NCI-H128 (cell line): ENCODE results near the gene RYR2.
"Not testable (repeated sequence)": the region's sequence is repeated elsewhere in the genome, so short reads cannot be mapped to it uniquely, and the experiment has no call there.

Source experiments
- DNase-seq: peaks from one replicate; lab custom pipeline; 2025; ENCODE audit not compliant: unreplicated experiment; lab: John Stamatoyannopoulos, UW

The RYR2 gene

DNA sequence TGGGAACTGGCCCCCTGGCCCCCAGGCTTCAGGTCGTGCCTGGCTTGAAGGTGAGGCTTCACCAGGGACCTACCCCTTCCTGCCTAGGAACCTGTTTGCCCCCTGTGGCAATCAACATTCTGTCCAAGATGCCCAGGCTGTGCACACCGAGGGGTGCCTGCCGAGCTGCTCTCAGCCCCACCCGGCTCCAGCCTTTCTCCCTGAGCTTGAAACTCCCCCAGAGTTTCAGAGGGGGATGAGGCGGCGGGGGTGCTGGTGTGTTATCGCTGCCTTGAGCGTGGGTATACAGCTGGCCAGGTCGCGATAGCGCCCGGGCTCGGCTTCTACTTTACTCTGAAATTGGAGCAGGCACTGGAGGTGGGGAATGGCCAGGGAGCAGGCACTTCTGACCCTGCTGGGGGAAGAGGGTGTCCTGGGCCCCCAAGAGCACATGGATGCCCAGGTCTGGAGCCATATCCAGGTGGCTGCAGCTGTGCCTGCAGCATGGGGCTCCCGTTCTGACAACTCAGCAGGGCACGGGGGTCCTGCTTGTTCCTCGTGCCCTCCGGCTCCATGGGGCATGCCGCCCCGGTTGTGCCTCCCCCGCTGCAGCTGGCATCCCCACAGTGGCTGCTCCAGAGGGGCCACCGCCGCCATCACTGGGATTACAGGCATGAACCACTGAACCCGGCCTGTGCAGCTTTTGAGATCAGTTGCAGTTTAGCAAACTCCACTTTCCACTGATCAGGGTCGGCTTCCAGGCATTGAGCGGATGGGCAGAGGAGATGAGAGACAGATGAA lies 29.8 kb downstream of the RYR2 start:
- DNase-seq = no peak

DNA sequence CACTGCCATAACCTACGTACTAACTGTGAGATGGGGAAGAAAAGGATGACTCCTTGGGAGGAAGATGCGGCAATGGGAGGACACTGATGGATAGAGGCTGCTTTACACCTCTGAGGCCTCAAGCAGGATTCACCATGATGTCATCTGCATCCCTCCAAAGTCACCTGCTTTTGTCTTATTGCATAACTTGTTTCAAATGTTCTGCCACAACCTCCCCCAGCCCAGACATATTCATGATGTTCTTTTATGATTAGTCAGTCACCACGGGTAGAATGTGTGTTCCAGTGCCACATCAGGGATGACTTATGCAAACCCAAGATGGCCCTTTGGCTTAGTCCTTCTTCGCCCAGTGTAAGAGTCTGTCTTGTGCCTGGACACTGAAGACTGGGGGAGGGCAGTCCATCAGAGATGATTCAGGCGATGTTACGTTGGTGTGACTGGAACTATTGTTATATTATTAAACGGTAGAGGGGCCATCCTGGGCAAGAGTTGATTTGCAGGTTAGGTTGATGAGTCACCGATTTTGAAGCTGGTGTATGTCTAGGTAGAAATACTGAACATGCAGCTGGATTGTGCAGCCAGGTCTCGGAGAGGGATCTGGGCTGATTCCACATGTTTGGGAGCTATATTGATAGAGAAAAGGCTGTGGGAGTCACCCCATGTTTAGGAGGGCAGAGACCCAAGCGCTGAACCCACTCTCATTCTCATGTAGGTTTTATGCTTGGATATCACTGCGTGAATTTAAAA lies 32.6 kb downstream of the RYR2 start:
- no peak for DNase-seq

DNA sequence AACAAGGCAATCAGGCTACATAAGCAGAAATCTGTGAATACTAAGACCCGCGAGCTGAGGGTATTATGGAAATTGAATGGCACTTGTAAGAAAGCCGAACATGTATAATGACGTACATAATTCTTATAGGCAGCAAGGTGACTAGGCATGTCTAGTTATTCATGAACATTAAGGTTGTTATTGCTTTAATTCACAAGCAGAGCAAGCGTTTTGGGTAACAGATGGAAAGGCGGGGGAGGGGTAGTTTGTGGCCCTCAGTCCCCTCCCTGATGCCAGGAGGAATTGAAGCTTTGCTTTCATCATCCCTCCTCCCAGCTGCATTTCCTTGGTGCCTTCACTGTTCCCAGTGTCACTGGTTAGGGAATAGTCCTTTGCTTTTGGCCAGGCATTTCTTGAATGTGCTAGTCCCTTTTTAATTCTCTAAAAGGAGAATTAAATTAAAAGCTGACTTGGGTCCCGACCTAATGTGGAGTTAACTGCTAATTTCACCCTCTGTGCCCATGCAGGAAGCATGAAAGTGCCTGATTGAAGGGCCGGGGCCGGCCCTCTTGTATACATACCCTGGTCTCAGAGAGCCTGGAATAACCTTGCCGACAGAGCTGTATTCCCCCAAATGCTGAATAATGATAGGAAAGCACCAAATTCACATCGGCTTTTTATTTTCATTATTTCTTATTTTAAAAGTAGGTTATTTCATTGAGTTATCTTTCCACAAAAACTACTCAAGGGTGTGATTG lies 42.5 kb downstream of the RYR2 start:
- DNase-seq = no peak

DNA sequence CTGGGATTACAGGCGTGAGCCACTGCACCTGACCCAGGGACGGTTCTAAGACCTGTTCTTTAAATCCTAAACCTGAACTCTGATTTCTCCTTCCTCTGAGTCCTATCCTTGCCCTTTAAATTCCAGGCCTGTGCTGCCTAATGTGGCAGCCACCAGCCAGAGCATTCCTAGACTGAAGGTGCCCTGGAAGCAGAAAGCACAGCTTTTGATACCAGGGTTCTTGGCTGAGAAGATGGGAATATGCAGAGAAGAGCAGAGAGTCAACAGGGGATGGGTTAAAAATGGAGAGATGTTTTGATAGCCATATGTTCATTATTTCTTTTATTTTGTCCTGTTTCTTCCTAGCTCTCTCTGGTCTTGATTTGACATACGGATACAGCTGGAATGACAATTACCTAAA lies 49.7 kb downstream of the RYR2 start:
- no peak for DNase-seq

DNA sequence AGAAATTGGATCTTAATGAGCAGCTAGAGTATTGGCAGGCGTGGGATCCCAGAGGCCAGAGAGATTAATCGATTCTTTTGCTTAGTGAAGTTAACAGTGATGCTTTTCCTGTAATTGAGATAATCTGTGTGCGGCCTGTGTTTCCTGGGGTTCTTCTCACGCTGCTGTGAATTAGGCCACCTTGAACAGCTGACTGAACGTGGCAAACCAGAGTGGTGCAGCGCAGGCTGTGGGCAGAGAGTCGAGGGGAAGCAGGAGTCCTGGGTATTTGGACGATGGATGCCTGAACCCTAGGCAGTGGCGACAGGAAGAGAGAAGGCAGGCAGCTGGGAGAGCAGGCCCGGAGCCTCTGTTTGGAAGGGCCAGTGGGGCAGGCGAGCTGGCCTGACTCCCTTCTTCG lies 51.7 kb downstream of the RYR2 start:
- no peak for DNase-seq

DNA sequence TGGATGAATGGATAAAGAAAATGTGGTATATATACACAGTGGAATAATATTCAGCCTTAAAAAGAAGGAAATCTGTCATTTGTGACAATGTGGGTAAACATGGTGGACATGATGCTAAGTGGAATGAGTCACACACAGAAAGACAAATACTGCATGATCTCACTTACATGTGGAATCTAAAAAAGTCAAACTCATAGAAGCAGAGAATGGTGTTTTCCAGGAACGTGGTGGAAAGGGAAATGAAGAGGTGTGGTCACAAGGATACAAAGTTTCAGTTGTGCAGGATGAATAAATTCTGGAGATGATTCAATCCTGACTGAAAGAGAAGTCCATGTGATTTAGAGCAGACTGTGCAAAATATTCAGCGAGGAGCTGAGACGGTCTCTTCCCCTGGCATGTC lies 56.6 kb downstream of the RYR2 start:
- DNase-seq = no peak

DNA sequence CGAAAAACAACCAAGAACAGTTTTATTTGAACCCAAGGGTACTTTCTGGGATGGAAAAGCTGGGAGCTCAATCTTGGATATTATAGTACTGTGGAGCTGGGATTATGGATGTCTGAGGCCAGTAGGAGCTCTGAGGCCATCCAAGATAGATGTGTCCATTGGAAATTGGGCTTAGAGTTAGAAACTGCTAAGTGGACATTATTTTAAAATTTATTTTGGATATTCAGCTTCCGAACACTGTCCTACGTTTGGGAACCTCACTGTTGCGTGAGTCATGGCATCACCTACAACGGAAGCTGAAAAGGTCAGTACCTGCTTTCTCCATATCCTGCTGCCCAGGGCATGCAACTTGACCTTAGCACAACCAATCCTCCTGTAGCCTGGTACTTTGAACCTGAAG lies 61.0 kb downstream of the RYR2 start:
- no peak for DNase-seq

DNA sequence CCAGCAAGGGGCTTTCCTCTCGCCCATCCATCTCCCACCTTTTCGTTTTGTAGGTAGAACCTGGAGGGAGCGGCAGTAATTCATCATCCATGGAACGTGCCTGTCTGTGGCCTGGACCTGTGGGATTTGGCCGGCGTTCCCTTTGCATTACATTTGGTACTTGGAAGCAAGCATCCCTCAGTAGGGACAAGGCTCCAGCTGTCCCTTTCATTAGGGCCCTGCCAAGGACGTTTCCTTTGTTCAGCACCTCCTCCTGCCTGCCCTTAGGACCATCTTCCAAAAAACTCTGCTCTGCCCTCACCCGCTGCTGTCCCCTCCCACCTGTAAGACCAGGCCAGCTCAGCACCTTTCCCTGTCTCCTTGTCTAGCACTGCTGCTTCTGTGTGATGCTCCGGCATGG lies 62.1 kb downstream of the RYR2 start:
- no peak for DNase-seq

DNA sequence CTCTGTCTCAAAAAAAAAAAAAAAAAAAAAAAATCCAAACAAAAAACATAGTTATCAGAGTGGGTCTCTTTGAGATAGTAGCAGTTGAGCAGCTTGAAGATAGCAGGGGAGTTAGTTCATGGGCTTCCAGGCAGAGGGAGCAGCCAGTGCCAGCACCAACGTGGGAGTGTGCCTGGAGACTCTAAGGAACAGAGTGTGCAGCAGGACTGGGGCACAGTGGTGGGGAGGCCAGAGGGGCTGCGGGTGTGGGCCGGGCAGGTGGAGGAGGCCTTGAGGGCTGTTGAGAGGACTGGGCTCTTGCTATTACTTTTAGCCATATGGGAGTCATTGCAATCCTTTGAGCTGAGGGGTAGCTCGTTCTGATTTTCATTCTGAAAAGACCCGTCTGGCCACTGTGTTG lies 63.8 kb downstream of the RYR2 start:
- no peak for DNase-seq

DNA sequence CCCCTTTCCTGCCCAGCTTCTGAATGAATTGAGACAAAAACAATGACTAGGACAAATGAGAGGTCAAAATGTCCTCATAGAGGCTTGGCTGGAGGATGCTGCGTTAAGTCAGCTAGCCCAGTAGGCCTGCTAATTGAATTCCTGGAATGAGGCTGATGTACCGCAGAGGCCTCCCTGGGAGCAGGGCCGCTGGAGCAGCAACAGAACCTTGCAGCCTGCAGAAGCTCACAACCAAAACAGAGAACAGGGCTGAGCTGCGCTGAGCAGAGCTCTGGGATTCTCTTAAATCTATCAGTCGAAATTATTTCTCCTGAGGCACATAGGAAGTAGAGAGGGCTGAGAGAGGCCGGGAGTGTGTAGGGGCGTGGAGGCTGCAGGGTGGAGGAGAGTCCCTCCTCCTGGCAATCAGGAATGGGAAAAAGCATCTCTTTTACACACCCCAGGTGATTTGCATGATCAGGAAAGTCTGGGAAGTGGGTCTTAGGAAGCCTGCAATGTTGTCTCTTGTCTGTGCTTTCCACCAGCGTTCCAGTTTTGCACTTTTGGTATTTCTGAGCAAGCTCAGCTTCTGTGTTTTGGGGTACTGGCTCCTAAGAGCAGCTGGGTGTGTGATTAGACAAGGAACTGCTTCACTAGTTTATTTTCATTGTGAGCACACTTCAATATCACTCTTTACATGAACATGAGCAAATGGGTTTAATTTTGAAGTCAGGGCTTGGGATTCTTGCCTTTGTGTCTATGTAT lies 66.5 kb downstream of the RYR2 start:
- no peak for DNase-seq

DNA sequence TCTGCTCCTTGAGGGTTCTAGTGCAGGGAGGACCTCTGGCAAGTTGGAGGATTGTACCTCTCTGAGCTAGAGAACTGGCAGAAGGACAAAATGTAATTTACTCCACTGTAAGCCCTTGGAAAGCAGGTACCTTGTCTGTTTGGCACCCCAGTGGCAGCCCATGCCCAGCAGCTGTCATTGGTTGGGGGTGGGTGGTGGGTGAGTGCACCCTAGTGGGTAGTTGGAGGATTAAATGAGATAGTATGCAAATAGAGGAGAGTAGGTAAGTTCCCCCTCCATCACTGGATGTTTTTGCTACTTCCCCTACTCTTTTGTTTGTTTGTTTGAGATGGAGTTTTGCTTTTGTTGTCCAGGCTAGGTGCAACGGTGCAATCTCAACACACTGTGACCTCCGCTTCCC lies 69.8 kb downstream of the RYR2 start:
- DNase-seq = no peak

DNA sequence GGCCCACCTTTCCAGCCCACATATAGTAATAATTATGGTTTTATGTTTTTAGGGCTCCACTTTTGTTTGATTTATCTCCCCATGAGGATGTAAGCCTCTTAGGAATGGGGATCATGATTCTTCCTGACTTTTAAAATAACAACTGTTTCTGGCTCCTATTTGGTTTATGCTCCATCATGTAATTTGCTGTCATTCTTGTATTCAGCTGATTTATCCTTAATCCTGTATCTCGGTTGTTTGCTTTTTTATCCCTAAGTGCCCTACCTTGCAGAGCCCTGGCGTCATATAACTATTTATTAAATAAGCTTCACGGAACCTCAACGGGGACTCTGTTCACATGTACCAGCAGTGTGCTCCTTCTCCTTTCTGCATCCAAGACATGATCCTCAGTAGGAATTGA lies 70.7 kb downstream of the RYR2 start:
- no peak for DNase-seq

DNA sequence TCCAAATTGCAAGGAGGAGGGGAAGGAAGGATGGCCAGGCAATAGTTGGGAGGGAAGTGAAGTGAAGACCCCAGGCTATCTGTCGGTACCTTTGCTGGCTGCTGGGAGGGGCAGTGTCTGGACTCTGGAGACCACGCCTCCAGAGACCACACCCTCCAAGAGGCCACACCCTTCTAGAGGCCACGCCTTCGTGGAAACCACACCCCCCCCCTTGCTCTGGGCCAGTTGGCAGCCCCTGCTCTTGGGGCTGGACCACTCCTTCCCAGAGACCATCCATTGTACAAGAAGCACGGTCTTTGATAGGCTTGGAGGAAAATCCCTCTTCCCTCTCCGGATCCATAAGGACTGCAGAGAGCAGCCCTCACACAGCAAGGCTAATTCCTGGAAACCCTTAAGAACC lies 73.1 kb downstream of the RYR2 start:
- no peak for DNase-seq

DNA sequence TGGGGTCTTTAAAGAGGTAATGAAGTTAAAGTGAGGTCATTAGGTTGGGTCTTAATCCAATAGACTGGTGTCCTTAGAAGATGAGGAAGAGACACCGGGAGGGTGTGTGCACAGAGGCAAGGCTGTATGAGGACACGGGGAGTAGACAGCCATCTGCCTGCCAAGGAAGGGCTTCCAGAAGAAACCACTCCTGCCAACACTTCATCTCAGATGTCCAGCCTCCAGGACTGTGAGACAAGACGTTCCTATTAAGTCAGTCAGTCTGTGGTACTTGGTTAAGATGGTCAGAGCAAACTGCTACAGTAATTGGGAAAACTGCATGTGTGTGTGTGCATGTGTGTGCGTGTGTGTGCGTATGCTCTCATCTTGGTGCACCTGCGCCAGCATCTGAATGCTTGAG lies 77.1 kb downstream of the RYR2 start:
- no peak for DNase-seq

DNA sequence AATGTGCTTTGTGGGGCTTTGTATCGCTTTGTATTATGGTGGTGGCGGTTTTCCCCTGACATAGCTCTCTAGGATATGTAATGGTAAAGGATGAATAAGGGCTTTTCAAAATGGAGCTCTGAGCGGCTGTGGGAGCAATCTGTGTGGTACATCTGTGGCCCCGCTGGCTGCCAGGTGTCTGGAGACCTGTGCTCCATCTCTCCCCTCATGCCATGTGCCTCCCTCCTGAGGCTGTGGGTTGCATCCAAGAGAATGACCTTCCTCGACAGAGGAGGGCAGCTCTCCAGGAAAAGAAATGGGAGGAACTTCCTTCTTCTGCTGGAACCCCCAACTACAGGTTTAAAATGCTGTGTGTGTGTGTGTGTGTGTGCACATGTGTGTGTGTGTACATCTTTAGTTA lies 78.7 kb downstream of the RYR2 start:
- no peak for DNase-seq

DNA sequence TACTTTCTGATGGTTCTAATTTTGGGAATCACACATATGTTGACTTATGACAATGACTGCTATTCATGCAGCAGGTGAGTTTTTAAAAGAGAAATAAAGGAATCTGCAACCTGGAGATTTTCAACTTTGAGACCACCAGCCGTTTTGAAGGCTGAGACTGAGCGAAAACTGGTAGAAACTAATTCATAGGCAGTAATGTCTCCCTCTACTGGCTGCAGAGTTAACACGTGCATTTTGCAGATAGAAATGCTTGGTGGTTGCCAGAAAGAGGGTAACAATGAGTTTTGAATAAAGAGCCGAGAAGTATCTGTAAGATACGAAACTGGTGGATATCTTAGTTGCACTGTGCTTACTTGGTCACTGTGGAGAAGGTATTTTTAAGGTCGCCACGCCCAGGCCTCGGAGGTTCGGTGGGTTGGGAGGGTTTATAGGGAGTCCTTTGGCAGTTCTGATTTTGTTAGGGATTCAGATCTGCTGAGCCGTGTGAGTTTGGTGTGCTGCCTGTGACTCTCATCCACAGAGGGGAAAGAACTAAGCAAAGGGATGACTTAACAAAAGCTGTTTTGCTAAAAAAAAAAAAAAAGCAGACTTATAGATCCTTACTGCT lies 83.0 kb downstream of the RYR2 start:
- DNase-seq = no peak

DNA sequence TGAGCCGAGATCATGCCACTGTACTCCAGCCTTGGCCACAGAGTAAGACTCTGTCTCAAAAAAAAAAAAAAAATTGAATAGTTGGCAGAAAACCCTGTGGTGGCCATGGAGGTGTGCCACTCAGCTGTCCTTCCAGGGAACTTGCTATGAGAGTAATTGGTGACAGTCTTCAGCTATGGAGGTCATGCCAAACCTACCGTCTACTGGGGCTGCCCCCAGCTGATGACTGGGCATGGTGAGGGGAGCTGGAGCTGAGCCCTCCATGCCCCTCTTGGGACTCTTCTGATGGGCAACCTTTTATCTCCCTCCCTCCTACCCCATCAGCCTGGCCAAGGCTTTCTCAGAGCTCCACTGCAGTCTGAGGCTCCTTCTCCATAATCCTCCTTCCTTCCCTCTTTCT lies 84.2 kb downstream of the RYR2 start:
- DNase-seq = no peak

DNA sequence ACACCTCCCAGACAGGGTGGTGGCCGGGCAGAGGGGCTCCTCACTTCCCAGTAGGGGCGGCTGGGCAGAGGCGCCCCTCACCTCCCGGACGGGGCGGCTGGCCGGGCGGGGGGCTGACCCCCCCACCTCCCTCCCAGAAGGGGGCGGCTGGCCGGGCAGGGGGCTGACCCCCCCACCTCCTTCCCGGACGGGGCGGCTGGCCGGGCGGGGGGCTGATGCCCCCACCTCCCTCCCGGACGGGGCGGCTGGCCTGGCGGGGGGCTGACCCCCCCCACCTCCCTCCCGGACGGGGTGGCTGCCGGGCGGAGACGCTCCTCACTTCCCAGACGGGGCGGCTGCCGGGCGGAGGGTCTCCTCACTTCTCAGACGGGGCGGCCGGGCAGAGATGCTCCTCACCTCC lies 85.3 kb downstream of the RYR2 start:
- DNase-seq = not testable (repeated sequence)

DNA sequence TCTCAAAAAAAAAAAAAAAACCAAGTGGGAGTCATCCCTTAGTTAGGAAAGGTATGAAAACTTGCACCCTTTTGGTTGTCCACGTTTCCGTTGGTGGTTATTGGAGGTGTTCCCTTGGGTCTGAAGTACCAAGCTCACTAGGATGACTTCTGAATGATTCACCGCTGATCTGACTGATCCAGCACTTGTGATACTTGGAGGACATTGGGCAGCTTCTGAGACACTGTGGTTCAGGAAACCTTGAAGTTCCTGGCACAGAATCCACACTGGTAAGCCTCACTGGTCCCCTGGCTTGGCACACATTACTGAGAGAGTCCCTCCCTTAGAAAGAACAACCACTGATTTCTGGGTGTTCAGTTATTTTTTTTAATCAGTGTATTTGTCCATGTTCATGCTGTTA lies 91.9 kb downstream of the RYR2 start:
- no peak for DNase-seq

DNA sequence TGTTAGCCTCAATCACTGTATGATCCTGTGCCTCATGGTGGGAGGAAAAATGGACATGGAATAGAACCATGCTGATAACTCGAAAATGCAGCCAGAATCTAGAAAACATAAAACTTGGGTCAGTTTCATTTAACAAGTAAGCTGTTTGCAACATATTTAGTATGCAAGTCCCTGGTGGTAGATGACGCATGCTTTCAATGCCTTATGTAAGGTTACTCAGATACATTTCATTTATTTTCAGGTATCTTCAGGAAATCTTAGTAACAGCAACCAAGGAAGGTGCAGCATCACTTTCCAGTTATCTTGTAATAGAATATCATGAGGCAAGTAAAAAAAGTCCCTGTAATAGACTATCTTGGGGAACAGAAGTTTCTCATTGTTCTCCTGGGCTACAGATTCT lies 92.9 kb downstream of the RYR2 start:
- no peak for DNase-seq

DNA sequence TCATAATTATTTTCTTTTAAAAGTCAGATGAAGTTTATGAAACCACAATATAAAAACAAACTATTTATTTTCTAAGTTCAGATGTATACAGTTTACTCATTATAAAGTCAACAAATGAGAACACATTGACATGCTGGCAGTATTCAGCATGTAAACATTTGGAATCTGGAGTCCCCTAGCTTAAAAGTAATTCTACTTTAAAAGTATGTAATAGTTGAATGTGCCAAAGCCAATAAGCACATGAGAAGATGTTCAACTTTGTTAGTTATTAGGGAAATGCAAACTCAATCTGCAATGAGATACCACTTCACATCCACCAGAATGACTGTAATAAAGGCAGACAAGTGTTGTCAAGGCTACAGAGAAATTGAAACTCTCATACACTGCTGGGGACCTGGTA lies 96.6 kb downstream of the RYR2 start:
- no peak for DNase-seq
